Thyroid gland (tissue), 4 donors: ENCODE results near the gene C11orf65. TPM values are rescaled to one million over a fixed set of nuclear protein-coding genes. Genes with fewer than 3 reads are reported as not detected.
A peak's percentile ranks its signal among the peaks of the same experiment; 100 is the strongest.

ENCODE experiments used
- DNase-seq, 2 donors: peaks; one replicate each; pipeline ENCODE4 v3.0.0-alpha.2; 2019
- H3K27ac ChIP-seq, 3 donors: fragments of 200-600 bp; sonication (generic); 1 replicate in 2 of 3; 2 replicates in 1 of 3; pipeline ENCODE4 v1.5.1; 2016 to 2019; ENCODE audit warnings: mild to moderate bottlenecking in 1 of 3, moderate library complexity in 1 of 3
- H3K27me3 ChIP-seq: fragments of 200-600 bp; sonication (generic); one replicate; pipeline ENCODE4 v1.5.1; 2019
- H3K36me3 ChIP-seq, 2 donors: fragments of 200-600 bp; sonication (generic); one replicate each; pipeline ENCODE4 v1.5.1; 2016 to 2019
- H3K4me1 ChIP-seq, 2 donors: fragments of 200-600 bp; sonication (generic); one replicate each; pipeline ENCODE4 v1.5.1; 2017 to 2019
- H3K4me3 ChIP-seq, 3 donors: fragments of 200-600 bp; sonication (generic); replicated peaks in 1 of 3; 1 replicate in 2 of 3; 2 replicates in 1 of 3; pipeline ENCODE4 v1.5.1; 2016; ENCODE audit warnings: mild to moderate bottlenecking in 1 of 3
- H3K9me3 ChIP-seq: fragments of 200-600 bp; sonication (generic); one replicate; pipeline ENCODE4 v1.5.1; 2017
- POLR2A ChIP-seq, 2 donors: fragments of 450-650 bp; IDR thresholded peaks; one replicate each; pipeline ENCODE4 v1.6.1; 2017; ENCODE audit warnings: antibody characterized with exemption in 2 of 2, mild to moderate bottlenecking in 2 of 2, moderate library complexity in 1 of 2
- WGBS, 2 donors: methylation state at CpG; one replicate each; pipeline ENCODE4 v1.1.5; 2017; 5-methylcytosine and 5-hydroxymethylcytosine counted together
- intact Hi-C: fragments of 100-400 bp; cut with DNase I; formaldehyde crosslinking; loops from one replicate; pipeline ENCODE4 v1.15.1; 2023
- total RNA-seq, 4 donors: library from RNA; depleted of rRNA; stranded (reverse); fragments of >200 nt; gene quantifications; one replicate each; pipeline ENCODE4 v1.2.3, GENCODE V29; 2016
- TF ChIP-seq, protein P1 (sequence below), 6 experiments: fragments of 200-600 bp in 3 of 6; fragments of 450-650 bp in 3 of 6; sonication (generic) in 3 of 6; IDR thresholded peaks; one replicate each; pipeline ENCODE4 v1.5.1; 2016 to 2019; ENCODE audit warnings: antibody characterized with exemption in 6 of 6, mild to moderate bottlenecking in 2 of 6, inconsistent platforms in 1 of 6, moderate library complexity in 1 of 6

C11orf65 gene, protein sequence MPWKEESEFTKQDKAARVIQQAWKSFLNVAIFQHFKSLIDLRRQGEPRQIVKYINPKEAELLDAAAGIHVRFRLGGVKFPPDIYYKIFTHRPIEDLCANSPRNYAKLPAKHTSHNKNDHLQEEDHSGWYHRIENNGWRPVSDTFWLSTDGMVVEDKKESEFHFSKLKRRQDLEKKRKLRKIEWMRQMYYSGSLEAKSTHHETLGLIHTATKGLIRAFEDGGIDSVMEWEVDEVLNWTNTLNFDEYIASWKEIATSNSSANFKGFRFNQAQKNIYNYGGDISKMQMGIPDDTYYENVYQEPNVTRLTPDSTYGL
- 1 to 10 TPM; 1.3 to 3.8 (median 1.7) TPM for total RNA-seq

DNA sequence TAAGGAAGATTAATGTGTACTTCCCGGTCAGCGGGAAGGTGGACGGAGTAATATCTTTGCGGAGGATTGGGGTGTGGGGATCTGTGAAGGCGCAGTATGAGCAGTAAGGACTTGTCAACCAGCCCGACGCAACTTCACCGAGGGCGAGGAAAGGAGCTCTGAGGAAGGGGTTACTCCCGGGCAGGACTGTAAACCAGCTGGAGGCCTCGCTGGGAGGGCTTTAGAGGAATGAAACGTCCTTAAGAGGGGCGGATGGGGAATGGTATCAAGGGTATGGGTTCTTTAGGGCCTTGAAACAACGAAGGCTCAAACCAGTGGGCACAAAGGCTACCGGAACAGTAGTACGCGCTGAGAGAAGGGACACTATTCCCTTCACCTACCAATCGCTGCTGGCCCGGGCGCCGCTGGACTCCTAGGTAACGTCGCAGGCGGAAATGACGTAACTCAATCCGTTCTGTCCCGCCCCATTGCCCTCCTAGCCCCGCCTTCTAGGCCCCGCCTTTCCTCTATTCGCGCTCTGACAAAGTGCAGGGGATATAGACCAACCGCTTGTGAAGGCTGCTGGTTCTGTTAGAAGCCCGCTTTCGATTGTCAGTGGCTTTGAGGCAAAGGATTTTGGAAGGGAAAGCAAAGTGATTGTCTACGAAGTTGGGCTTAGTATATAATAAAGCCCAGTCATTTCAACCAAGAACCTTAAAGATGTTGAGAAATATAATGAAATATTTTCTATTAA lies at the start of gene C11orf65:
TSS of gene C11orf65 (minus strand) at position 439 of the 733 bp plus-strand sequence. CDS start 5,970 bp downstream, outside the sequence.
- Histone ChIP-seq H3K36me3 (no peaks in the 10 kb centered on the region), H3K4me3 (peak within 1 kb of the TSS in 2 of 3 donors; percentile 53 to 81), H3K9me3 (no peaks in the 10 kb centered on the region), H3K4me1 (peaks cover 0 to 5% of the 10 kb centered on the region in 2 donors), H3K27me3 (no peaks in the 10 kb centered on the region), H3K27ac (peak within 1 kb of the TSS; percentile 95 to 99 (median 96))
- TF ChIP-seq POLR2A (IDR thresholded peaks at IDR 0.05), result peak; percentile 92 to 98
- TF ChIP-seq, protein P1, sequence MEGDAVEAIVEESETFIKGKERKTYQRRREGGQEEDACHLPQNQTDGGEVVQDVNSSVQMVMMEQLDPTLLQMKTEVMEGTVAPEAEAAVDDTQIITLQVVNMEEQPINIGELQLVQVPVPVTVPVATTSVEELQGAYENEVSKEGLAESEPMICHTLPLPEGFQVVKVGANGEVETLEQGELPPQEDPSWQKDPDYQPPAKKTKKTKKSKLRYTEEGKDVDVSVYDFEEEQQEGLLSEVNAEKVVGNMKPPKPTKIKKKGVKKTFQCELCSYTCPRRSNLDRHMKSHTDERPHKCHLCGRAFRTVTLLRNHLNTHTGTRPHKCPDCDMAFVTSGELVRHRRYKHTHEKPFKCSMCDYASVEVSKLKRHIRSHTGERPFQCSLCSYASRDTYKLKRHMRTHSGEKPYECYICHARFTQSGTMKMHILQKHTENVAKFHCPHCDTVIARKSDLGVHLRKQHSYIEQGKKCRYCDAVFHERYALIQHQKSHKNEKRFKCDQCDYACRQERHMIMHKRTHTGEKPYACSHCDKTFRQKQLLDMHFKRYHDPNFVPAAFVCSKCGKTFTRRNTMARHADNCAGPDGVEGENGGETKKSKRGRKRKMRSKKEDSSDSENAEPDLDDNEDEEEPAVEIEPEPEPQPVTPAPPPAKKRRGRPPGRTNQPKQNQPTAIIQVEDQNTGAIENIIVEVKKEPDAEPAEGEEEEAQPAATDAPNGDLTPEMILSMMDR (IDR thresholded peaks at IDR 0.05), result no peak
- WGBS, 2 donors, result 0% methylated on average over 35 of the region's 35 CpGs
- intact Hi-C loops, result loop anchor here (10.0 kb wide), 1 partner anchor 198 kb away; the partner anchor contains the start of gene DDX10
- peak; percentile 94 to 96 for DNase-seq

DNA sequence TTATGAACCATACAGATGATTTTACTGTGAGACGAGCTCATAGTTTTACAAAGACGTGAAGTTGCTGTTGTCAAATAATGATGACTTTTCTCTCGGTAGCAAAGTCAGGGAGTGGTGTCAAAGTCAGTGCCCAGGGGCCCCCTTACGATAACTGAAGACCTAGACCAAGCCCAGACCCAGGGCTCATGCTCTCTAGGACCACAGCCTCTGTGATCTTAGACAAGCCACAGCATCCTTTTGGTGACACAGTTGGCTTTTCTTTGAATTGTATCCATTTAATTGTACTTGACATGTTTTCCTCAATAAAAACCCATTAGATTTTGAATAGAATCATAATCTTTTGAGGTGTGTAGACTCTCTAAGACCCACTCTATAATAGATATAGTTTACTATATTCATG lies 48.8 kb upstream of the C11orf65 start:
- Histone ChIP-seq H3K9me3 (no peaks in the 10 kb centered on the region), H3K27me3 (no peaks in the 10 kb centered on the region), H3K36me3 (no peaks in the 10 kb centered on the region), H3K4me3 (no peak overlapping the region), H3K4me1 (no peaks in the 10 kb centered on the region), H3K27ac (no peak overlapping the region)
- no peak for DNase-seq
- WGBS, 2 donors, result 94 to 96% methylated on average over 4 of the region's 4 CpGs
- TF ChIP-seq, protein P1 (IDR thresholded peaks at IDR 0.05), result no peak
- no peak for TF ChIP-seq POLR2A (IDR thresholded peaks at IDR 0.05)
- intact Hi-C loops, result no loop called here

DNA sequence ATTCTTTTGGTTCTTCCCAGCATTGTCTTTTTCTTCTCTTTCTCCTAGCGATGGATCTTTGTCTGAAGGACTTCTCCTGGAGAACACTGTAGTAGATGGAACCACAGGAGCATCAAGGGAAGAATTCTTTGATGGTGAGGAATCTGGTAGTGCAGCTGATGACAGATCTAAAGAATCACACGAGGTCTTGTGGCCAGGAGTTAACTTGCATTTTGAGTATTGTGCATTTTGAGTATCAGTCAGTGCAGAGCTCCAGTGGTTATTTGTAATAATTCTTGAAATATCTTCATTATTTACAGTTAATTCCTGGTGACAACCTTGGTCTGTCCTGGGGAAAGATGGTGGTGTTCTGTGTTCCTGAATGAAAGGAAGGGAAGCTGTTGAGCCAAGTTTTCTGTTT lies 45.4 kb upstream of the C11orf65 start:
- Histone ChIP-seq H3K9me3 (no peaks in the 10 kb centered on the region), H3K27ac (no peak overlapping the region), H3K4me1 (no peaks in the 10 kb centered on the region), H3K4me3 (no peak overlapping the region), H3K36me3 (no peaks in the 10 kb centered on the region), H3K27me3 (no peaks in the 10 kb centered on the region)
- DNase-seq, result no peak
- WGBS, 2 donors, result 93 to 97% methylated on average over 2 of the region's 2 CpGs
- no peak for TF ChIP-seq POLR2A (IDR thresholded peaks at IDR 0.05)
- TF ChIP-seq, protein P1 (IDR thresholded peaks at IDR 0.05), result no peak
- intact Hi-C loops, result no loop called here

DNA sequence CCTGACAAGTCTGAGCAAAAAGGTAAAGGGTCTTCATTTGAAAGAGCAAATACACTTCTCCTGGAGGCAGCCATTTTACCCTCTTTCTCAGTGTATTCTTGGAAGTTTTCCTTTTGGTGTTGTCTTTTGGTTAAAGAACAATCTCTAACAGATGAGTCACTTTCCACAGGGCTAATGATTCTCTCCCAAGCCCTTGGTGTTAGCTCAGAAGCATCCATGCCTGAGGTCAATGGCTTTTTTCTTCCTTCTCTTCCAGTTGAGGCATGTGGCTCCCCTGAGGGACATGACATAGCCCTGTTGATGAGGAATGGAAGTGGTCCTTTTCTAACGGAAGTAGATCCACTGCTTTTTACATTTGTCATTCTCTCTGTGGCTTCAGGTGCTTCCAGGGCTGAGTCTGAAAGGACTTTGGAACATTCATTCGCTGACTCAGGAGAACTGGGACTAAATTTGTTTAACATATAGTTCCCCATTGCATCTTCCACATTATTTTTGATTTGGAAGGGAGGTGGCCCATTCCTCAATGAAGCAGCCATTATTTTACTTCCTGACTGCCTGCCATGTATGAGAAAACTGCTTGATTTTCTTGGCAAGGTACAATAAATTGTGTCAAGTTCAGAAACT lies 44.6 kb upstream of the C11orf65 start:
- intact Hi-C loops, result no loop called here
- WGBS, 2 donors, result 92 to 93% methylated on average over 2 of the region's 2 CpGs
- no peak overlapping the region for H3K27ac ChIP-seq
- no peaks in the 10 kb centered on the region for H3K27me3 ChIP-seq
- H3K4me3 ChIP-seq, result no peak overlapping the region
- no peaks in the 10 kb centered on the region for H3K4me1 ChIP-seq
- H3K36me3 ChIP-seq, result no peaks in the 10 kb centered on the region
- no peak for TF ChIP-seq POLR2A (IDR thresholded peaks at IDR 0.05)
- TF ChIP-seq, protein P1 (IDR thresholded peaks at IDR 0.05), result no peak
- no peak for DNase-seq
- H3K9me3 ChIP-seq, result no peaks in the 10 kb centered on the region
